NOMO-1 (cell line): ENCODE results near the gene TINAGL1.

Source experiments
- DNase-seq, 2 experiments: peaks; one replicate each; lab custom pipeline; 2025; ENCODE audit not compliant: unreplicated experiment in 2 of 2; lab: John Stamatoyannopoulos, UW

Gene TINAGL1

GRCh38 chr1:31600641-31601040 is 24.3 kb downstream of the TINAGL1 start:
- no peak for DNase-seq

GRCh38 chr1:31602081-31602480 is 25.8 kb downstream of the TINAGL1 start:
- no peak for DNase-seq

- peak; percentile 85 to 94 for DNase-seq
Observed at GRCh38 chr1:31605908-31606427, 29.7 kb downstream of the TINAGL1 start.

GRCh38 chr1:31607360-31607759 is 31.0 kb downstream of the TINAGL1 start:
- DNase-seq: no peak

- peak in 1 of 2 experiments; percentile 23 for DNase-seq
Observed at GRCh38 chr1:31609514-31610118, 33.3 kb downstream of the TINAGL1 start.

- DNase-seq: no peak
Observed at GRCh38 chr1:31614414-31615005, 38.2 kb downstream of the TINAGL1 start.

- DNase-seq: no peak
Observed at GRCh38 chr1:31615414-31615813, 39.1 kb downstream of the TINAGL1 start.

- DNase-seq: no peak
Observed at GRCh38 chr1:31615939-31616338, 39.6 kb downstream of the TINAGL1 start.

- no peak for DNase-seq
Observed at GRCh38 chr1:31617218-31617915, 41.1 kb downstream of the TINAGL1 start, which contains the start of gene HCRTR1. Gene HCRTR1 (plus strand): TSS chr1:31617689. CDS start chr1:31619193, 1,504 bp downstream.

GRCh38 chr1:31617916-31618746 is 41.8 kb downstream of the TINAGL1 start:
- DNase-seq: peak; percentile 23 to 29

- no peak for DNase-seq
Observed at GRCh38 chr1:31618916-31619846, 42.9 kb downstream of the TINAGL1 start.

- DNase-seq: no peak
Observed at GRCh38 chr1:31620631-31621497, 44.5 kb downstream of the TINAGL1 start.

GRCh38 chr1:31621498-31621820 is 45.1 kb downstream of the TINAGL1 start:
- DNase-seq: no peak

GRCh38 chr1:31621847-31622730 is 45.8 kb downstream of the TINAGL1 start:
- no peak for DNase-seq

- no peak for DNase-seq
Observed at GRCh38 chr1:31623365-31623764, 47.0 kb downstream of the TINAGL1 start.

- no peak for DNase-seq
Observed at GRCh38 chr1:31624309-31624708, 48.0 kb downstream of the TINAGL1 start.

- DNase-seq: no peak
Observed at GRCh38 chr1:31624731-31625514, 48.6 kb downstream of the TINAGL1 start.
